Tongue (tissue), 2 donors: ENCODE measurements around the gene ZNF346. TPM values are rescaled to one million over a fixed set of nuclear protein-coding genes. Genes with fewer than 3 reads are reported as not detected.

Source experiments
- DNase-seq: peaks from one replicate; pipeline ENCODE4 v3.0.0-alpha.2; 2015
- total RNA-seq: library from RNA; depleted of rRNA; stranded (reverse); fragments of >200 nt; gene quantifications from one replicate; pipeline ENCODE4 v1.2.3, GENCODE V29; 2014

Gene ZNF346
- total RNA-seq, 1 donor from 2014 or later = 21.0 TPM

GRCh38 chr5:177070536-177071191 is 48.2 kb downstream of the ZNF346 start:
- no peak for DNase-seq

GRCh38 chr5:177071666-177072385 is 49.3 kb downstream of the ZNF346 start:
- peak; percentile 94 for DNase-seq

GRCh38 chr5:177077335-177077734 is 54.8 kb downstream of the ZNF346 start:
- no peak for DNase-seq

GRCh38 chr5:177079606-177080005 is 57.1 kb downstream of the ZNF346 start:
- DNase-seq = peak; percentile 64

GRCh38 chr5:177080265-177080664 is 57.8 kb downstream of the ZNF346 start:
- no peak for DNase-seq

- DNase-seq = no peak
Observed at GRCh38 chr5:177081859-177082258, 59.4 kb downstream of the ZNF346 start.

- no peak for DNase-seq
Observed at GRCh38 chr5:177083357-177083756, 60.9 kb downstream of the ZNF346 start.

GRCh38 chr5:177084175-177084574 is 61.7 kb downstream of the ZNF346 start:
- no peak for DNase-seq

GRCh38 chr5:177085985-177086653 is 63.6 kb downstream of the ZNF346 start:
- DNase-seq = no peak

GRCh38 chr5:177086654-177087397 is 64.3 kb downstream of the ZNF346 start, which contains the start of gene FGFR4:
TSS of gene FGFR4 (plus strand) at chr5:177086915. CDS start at chr5:177089603, 2,688 bp downstream.
- peak; percentile 94 for DNase-seq

GRCh38 chr5:177087398-177088005 is 65.0 kb downstream of the ZNF346 start:
- DNase-seq = no peak

GRCh38 chr5:177089127-177089526 is 66.6 kb downstream of the ZNF346 start:
- DNase-seq = no peak

GRCh38 chr5:177089825-177090641 is 67.5 kb downstream of the ZNF346 start:
- no peak for DNase-seq

- DNase-seq = no peak
Observed at GRCh38 chr5:177090813-177091212, 68.3 kb downstream of the ZNF346 start.

GRCh38 chr5:177091232-177091631 is 68.7 kb downstream of the ZNF346 start:
- DNase-seq = no peak

GRCh38 chr5:177092178-177093081 is 69.9 kb downstream of the ZNF346 start:
- DNase-seq = no peak

GRCh38 chr5:177093082-177093712 is 70.7 kb downstream of the ZNF346 start:
- DNase-seq = no peak

- DNase-seq = no peak
Observed at GRCh38 chr5:177093803-177094202, 71.3 kb downstream of the ZNF346 start.
